Neural progenitor cell (in vitro differentiated cells): Measurements from ENCODE around the gene CHCHD6.

Experiments used
- EZH2 ChIP-seq: fragments of 200-600 bp; sonication (generic); IDR thresholded peaks from 2 replicates; pipeline ENCODE4 v1.6.1; 2017; ENCODE audit warnings: antibody characterized with exemption, mild to moderate bottlenecking, moderate library complexity
- TF ChIP-seq, protein P1 (sequence below): fragments of 200-600 bp; sonication (generic); IDR thresholded peaks from 2 replicates; pipeline ENCODE4 v1.5.1; 2017; ENCODE audit warnings: antibody characterized with exemption, mild to moderate bottlenecking

DNA sequence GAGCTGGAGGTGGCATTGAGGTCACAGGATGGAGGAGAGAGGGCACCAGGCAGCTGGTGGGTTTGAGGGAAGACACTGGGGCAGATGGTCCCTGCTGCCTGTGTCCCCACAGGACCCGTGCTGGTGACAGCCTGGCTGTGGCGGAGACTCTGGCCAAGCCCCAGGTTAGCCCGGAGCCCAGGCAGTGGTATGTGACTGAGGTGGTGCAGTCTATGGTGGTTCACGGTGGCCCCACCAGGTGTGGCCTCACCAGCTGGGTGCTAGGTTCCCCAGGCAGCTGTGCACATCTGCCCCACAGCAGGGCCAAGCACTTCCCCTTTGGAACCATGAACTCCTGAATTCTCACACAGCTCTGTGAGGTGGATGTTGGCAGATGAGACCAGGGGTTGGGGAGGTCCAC lies 294.3 kb downstream of the CHCHD6 start:
- TF ChIP-seq, protein P1, sequence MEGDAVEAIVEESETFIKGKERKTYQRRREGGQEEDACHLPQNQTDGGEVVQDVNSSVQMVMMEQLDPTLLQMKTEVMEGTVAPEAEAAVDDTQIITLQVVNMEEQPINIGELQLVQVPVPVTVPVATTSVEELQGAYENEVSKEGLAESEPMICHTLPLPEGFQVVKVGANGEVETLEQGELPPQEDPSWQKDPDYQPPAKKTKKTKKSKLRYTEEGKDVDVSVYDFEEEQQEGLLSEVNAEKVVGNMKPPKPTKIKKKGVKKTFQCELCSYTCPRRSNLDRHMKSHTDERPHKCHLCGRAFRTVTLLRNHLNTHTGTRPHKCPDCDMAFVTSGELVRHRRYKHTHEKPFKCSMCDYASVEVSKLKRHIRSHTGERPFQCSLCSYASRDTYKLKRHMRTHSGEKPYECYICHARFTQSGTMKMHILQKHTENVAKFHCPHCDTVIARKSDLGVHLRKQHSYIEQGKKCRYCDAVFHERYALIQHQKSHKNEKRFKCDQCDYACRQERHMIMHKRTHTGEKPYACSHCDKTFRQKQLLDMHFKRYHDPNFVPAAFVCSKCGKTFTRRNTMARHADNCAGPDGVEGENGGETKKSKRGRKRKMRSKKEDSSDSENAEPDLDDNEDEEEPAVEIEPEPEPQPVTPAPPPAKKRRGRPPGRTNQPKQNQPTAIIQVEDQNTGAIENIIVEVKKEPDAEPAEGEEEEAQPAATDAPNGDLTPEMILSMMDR = no peak
- TF ChIP-seq EZH2 = no peak
